Measurements from ENCODE around the gene EIF6. TPM values are rescaled to one million over a fixed set of nuclear protein-coding genes. Genes with fewer than 3 reads are reported as not detected.

Gene EIF6
- total and polyA plus RNA-seq, 2 of the 8 experiments (the other 6 are each of a cell fraction or from before 2014, with no cell fraction given) = 184 to 319 TPM

DNA sequence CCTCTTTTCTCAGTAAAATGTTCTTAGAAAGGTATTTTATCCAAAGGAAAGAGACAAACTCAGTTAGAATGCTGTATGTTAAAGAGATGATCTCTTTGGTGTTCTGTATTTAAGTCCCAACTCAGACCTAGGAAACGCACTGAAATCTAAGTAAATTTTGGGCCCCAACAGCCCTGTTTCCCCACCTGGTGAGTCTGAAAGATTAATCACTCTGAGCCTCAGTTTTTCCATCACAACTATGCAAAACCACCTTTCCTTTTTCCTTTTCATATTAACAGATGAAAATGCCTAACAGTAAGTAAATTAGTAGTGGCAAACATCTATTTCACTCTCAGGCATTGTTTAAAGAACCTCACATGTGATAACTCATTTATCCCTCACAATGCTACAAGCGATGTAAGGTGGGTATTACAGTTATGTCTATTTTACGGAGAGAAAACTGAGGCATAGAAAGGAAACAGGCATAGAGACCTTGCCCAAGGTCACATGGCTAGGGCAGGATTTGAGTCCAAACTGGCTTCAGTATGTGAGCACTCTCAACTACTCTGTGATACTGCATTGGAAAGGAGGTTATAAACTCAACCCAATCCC, 43.6 kb upstream of the EIF6 start:
- H2BK15ac ChIP-seq (ENCODE audit: low read length) = no peak overlapping the region
- H2BK20ac ChIP-seq (ENCODE audit: low read length) = no peak overlapping the region
- H2AFZ ChIP-seq (ENCODE audit: low read length) = no peak overlapping the region
- H4K20me1 ChIP-seq (replicated peaks in 1 of 2; ENCODE audit: control insufficient read depth in 1 of 2, insufficient read depth in 2 of 2, low read length in 2 of 2) = no peaks in the 10 kb centered on the region
- H3K4me3 ChIP-seq (ENCODE audit: extremely low read depth in 1 of 4, insufficient read depth in 2 of 4, low read depth in 3 of 4, low read length in 4 of 4) = no peak overlapping the region
- no peak overlapping the region for H3K4me2 ChIP-seq (ENCODE audit: insufficient read depth in 1 of 2, low read depth in 2 of 2, low read length in 2 of 2)
- H3K4me1 ChIP-seq (replicated peaks in 1 of 4; ENCODE audit: control insufficient read depth in 3 of 4, insufficient read depth in 4 of 4, low read length in 3 of 4) = peaks cover 0 to 4% (median 1%) of the 10 kb centered on the region in 4 experiments; a peak in 2 of 7 replicates
- DNase-seq (ENCODE audit: low read depth in 1 of 2, low spot score in 2 of 2) = no peak
- H4K5ac ChIP-seq (ENCODE audit: insufficient read length, low read depth, low read length) = no peak overlapping the region
- H3K27ac ChIP-seq (ENCODE audit: low read depth, low read length) = no peak overlapping the region
- H2AK5ac ChIP-seq (ENCODE audit: low read depth, low read length) = no peak overlapping the region
- H3K27me3 ChIP-seq (replicated peaks in 1 of 4; ENCODE audit: control insufficient read depth in 3 of 4, extremely low read depth in 1 of 4, insufficient read depth in 3 of 4, low read length in 3 of 4) = no peaks in the 10 kb centered on the region
- 85% methylated on average over 3 of the region's 3 CpGs; no CpG with 5 or more reads in 1 of the 2 experiments for WGBS, 2 experiments (ENCODE audit: extremely low coverage in 1 of 2, insufficient coverage in 1 of 2, insufficient read length in 1 of 2, insufficient replicate concordance in 2 of 2, low coverage in 1 of 2, low lambda C conversion rate in 2 of 2, missing lambda C conversion rate in 1 of 2)
- H3K4ac ChIP-seq (replicated peaks; ENCODE audit: insufficient read length, low read depth, low read length) = no peak overlapping the region
- no peaks in the 10 kb centered on the region for H3K79me1 ChIP-seq (ENCODE audit: low read depth, low read length)
- no peak overlapping the region for H4K91ac ChIP-seq (replicated peaks; ENCODE audit: insufficient read length, low read length)
- H3K56ac ChIP-seq (replicated peaks; ENCODE audit: insufficient read length, low read depth, low read length) = no peak overlapping the region
- FAIRE-seq = no peak
- no peaks in the 10 kb centered on the region for H3K9me3 ChIP-seq (ENCODE audit: insufficient read depth in 2 of 2, low read depth in 1 of 2, low read length in 1 of 2)
- no peak overlapping the region for H3K18ac ChIP-seq (ENCODE audit: extremely low read depth, low read length)
- H3K9ac ChIP-seq (replicated peaks in 1 of 4; ENCODE audit: extremely low read depth in 1 of 4, low read depth in 3 of 4, low read length in 3 of 4) = no peak overlapping the region
- POLR2A ChIA-PET (ENCODE audit: partially characterized antibody) = no interaction called here
- no peak overlapping the region for H3K23ac ChIP-seq (ENCODE audit: insufficient read length)
- H3K79me2 ChIP-seq (ENCODE audit: control insufficient read depth in 1 of 2, insufficient read depth in 2 of 2, low read length in 2 of 2) = no peaks in the 10 kb centered on the region
- H3K23me2 ChIP-seq (ENCODE audit: low read depth, low read length) = no peaks in the 10 kb centered on the region
- H3K14ac ChIP-seq (ENCODE audit: insufficient read length) = no peak overlapping the region
- H4K8ac ChIP-seq (ENCODE audit: extremely low read depth, insufficient read depth, low read length) = no peak overlapping the region
- H2BK12ac ChIP-seq (ENCODE audit: low read depth, low read length) = no peak overlapping the region
- CTCF ChIA-PET (ENCODE audit: partially characterized antibody) = interaction anchor here (0.6 to 6.6 kb wide), 4 partner anchors 9 to 114 kb away, joined by 3 to 141 read pairs (median 4); no protein-coding TSS in a partner anchor
- no peaks in the 10 kb centered on the region; a peak in 1 of 8 replicates for H3K36me3 ChIP-seq (ENCODE audit: control insufficient read depth in 2 of 4, insufficient read depth in 4 of 4, low read length in 3 of 4)
- H2BK5ac ChIP-seq (ENCODE audit: low read depth, low read length) = no peak overlapping the region
- no peak overlapping the region for H2BK120ac ChIP-seq (replicated peaks; ENCODE audit: low read depth, low read length)
- TF ChIP-seq JUN (IDR thresholded peaks at IDR 0.05; ENCODE audit: low read depth, low read length) = no peak

Data from H1 (cell line).